PC-9 (cell line): ENCODE results near the gene RPL36A. TPM values are rescaled to one million over a fixed set of nuclear protein-coding genes. Genes with fewer than 3 reads are reported as not detected.

ENCODE experiments used
- BruUV-seq: library from RNA; stranded (reverse); fragments of 400-500 nt; replicated peaks from 2 replicates; lab custom pipeline; 2021; lab: Mats Ljungman, UMichigan
- CTCF ChIA-PET: fragments of 300-600 bp; sonication (Branson Sonifier 250); formaldehyde crosslinking; loops from one replicate; lab custom pipeline; 2022; ENCODE audit warnings: antibody characterized with exemption; lab: Charles Lee
- POLR2A ChIA-PET: fragments of 300-600 bp; sonication (Branson Sonifier 250); formaldehyde crosslinking; loops from one replicate; lab custom pipeline; 2022; ENCODE audit warnings: antibody characterized with exemption; ENCODE audit not compliant: unreplicated experiment; lab: Charles Lee
- DNase-seq, 2 experiments: peaks; one replicate each; pipeline versions ENCODE4 v3.0.0 to v3.0.0-alpha.2; 2015 to 2022; ENCODE audit warnings: mixed read lengths in 1 of 2
- H2AFZ ChIP-seq: fragments of 200-600 bp; sonication (generic); 2 replicates; pipeline ENCODE4 v1.8.1; 2017; ENCODE audit warnings: antibody characterized with exemption
- H3F3A ChIP-seq: fragments of 200-600 bp; sonication (generic); 2 replicates; pipeline ENCODE4 v1.8.1; 2017; ENCODE audit warnings: antibody characterized with exemption, mild to moderate bottlenecking, low read depth; ENCODE audit not compliant: insufficient read depth
- H3K27ac ChIP-seq: fragments of 200-600 bp; sonication (generic); 2 replicates; pipeline ENCODE4 v1.6.1; 2016; ENCODE audit warnings: mixed run types
- H3K27me3 ChIP-seq: fragments of 200-600 bp; sonication (generic); 2 replicates; pipeline ENCODE4 v1.6.1; 2016; ENCODE audit warnings: low read depth, mixed run types; ENCODE audit not compliant: insufficient read depth
- H3K36me3 ChIP-seq: fragments of 200-600 bp; sonication (generic); 2 replicates; pipeline ENCODE4 v1.6.1; 2016; ENCODE audit warnings: low read depth, mixed run types
- H3K4me1 ChIP-seq: fragments of 200-600 bp; sonication (generic); replicated peaks from 2 replicates; pipeline ENCODE4 v1.6.1; 2016; ENCODE audit warnings: mixed run types; ENCODE audit not compliant: insufficient read depth
- H3K4me2 ChIP-seq: fragments of 200-600 bp; sonication (generic); 2 replicates; pipeline ENCODE4 v1.6.1; 2017; ENCODE audit warnings: mixed run types
- H3K4me3 ChIP-seq: fragments of 200-600 bp; sonication (generic); 2 replicates; pipeline ENCODE4 v1.6.1; 2016; ENCODE audit warnings: mixed run types
- H3K79me2 ChIP-seq: fragments of 200-600 bp; sonication (generic); 2 replicates; pipeline ENCODE4 v1.6.1; 2017; ENCODE audit warnings: low read depth, mixed run types
- H3K9me2 ChIP-seq: fragments of 200-600 bp; sonication (generic); 2 replicates; pipeline ENCODE4 v1.8.1; 2017; ENCODE audit warnings: mild to moderate bottlenecking; ENCODE audit not compliant: insufficient read depth
- H3K9me3 ChIP-seq: fragments of 200-600 bp; sonication (generic); 2 replicates; pipeline ENCODE4 v1.8.1; 2016; ENCODE audit warnings: low read depth; ENCODE audit not compliant: insufficient read depth
- H4K20me1 ChIP-seq: fragments of 200-600 bp; sonication (generic); 2 replicates; pipeline ENCODE4 v1.8.1; 2017; ENCODE audit not compliant: insufficient read depth
- EZH2 ChIP-seq: fragments of 200-600 bp; sonication (generic); IDR thresholded peaks from 2 replicates; pipeline ENCODE4 v1.8.0; 2017; ENCODE audit warnings: antibody characterized with exemption, low read depth
- intact Hi-C: fragments of 100-400 bp; cut with micrococcal nuclease; formaldehyde crosslinking; loops from one replicate; pipeline ENCODE4 v1.10.0; 2022; ENCODE audit not compliant: unreplicated experiment
- total RNA-seq: library from RNA; stranded (reverse); gene quantifications from 2 replicates; pipeline ENCODE4 v1.2.3, GENCODE V29; 2021
- TF ChIP-seq, protein P1 (sequence below): fragments of 200-600 bp; sonication (generic); conservative IDR thresholded peaks from 2 replicates; pipeline ENCODE4 v1.6.1; 2017; ENCODE audit warnings: mixed run types, antibody characterized with exemption, mild to moderate bottlenecking, moderate library complexity

Gene RPL36A
- total RNA-seq, 1 experiment from 2014 or later, result 299 TPM

DNA sequence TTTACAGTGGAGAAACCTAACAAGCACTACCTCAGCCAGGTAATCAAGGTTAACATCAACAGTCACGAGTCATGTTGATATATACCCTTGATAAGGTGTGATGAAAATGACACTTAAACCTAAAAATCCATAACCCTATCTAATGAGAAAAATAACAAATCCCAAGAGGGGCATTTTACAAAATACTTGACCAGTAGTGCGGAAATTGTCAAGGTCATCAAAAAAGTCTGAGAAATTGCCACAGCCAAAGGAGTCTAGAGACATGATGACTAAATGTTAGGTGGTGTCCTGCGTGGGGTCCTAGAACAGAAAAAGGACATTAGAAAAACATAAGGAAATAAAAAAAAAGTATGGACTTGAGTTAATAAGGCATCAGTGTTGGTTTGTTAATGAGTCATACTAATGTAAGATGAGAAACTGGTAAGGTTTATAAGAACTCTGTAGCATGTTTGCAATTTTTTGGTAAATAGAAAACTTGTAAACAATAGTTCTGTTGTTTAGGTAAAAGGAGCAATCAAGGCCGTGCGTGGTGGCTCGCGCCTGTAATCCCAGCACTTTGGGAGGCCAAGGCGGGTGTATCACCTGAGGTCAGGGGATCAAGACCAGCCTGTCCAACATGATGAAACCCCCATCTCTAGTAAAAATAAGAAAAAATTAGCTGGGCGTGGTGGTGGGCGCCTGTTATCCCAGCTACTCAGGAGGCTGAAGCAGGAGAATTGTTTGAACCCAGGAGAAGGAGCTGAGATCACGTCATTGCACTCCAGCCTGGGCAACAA lies 2.9 kb downstream of the RPL36A start:
- Histone ChIP-seq H3K9me3 (no peaks in the 10 kb centered on the region), H3K4me2 (peak overlapping the region; percentile 98), H3K36me3 (peaks cover 25% of the 10 kb centered on the region), H2AFZ (no peak overlapping the region), H4K20me1 (peaks cover 14% of the 10 kb centered on the region; the same call in 1 of the 2 replicates), H3K79me2 (peaks cover 30% of the 10 kb centered on the region), H3K9me2 (no peaks in the 10 kb centered on the region), H3K4me3 (peak overlapping the region; percentile 91; the same call in 1 of the 2 replicates), H3K27ac (peak overlapping the region; percentile 84; the same call in 1 of the 2 replicates), H3F3A (peaks cover 71% of the 10 kb centered on the region), H3K4me1 (peaks cover 21% of the 10 kb centered on the region), H3K27me3 (no peaks in the 10 kb centered on the region)
- BruUV-seq, result no TSS peak
- DNase-seq, result no peak
- CTCF ChIA-PET, result no interaction called here
- POLR2A ChIA-PET, result no interaction called here
- TF ChIP-seq, protein P1, sequence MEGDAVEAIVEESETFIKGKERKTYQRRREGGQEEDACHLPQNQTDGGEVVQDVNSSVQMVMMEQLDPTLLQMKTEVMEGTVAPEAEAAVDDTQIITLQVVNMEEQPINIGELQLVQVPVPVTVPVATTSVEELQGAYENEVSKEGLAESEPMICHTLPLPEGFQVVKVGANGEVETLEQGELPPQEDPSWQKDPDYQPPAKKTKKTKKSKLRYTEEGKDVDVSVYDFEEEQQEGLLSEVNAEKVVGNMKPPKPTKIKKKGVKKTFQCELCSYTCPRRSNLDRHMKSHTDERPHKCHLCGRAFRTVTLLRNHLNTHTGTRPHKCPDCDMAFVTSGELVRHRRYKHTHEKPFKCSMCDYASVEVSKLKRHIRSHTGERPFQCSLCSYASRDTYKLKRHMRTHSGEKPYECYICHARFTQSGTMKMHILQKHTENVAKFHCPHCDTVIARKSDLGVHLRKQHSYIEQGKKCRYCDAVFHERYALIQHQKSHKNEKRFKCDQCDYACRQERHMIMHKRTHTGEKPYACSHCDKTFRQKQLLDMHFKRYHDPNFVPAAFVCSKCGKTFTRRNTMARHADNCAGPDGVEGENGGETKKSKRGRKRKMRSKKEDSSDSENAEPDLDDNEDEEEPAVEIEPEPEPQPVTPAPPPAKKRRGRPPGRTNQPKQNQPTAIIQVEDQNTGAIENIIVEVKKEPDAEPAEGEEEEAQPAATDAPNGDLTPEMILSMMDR, result no peak
- no peak for TF ChIP-seq EZH2
- intact Hi-C loops, result loop anchor here (5.0 kb wide), 1 partner anchor 46 kb away; the partner anchor contains the start of gene TIMM8A

DNA sequence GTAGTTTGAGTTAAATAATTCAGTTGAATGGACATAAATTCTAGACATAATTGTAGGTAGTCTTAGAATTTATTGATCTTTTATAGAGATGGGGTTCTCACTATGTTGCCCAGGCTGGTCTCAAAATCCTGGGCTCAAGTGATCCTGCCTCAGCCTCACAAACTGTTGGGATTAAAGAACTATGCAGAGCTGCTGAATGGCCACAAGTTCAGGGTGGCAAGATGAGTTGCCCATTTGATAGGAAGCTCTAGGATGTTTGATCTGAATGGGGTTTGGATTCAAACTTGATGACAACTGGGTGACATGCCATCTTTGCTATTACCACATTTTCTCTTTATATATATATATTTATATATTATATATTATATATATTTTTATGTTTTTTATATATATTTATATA lies 3.6 kb downstream of the RPL36A start:
- peaks cover 14% of the 10 kb centered on the region; the same call in 1 of the 2 replicates for H4K20me1 ChIP-seq
- H3F3A ChIP-seq, result peaks cover 78% of the 10 kb centered on the region
- no peak overlapping the region for H3K4me3 ChIP-seq
- no peaks in the 10 kb centered on the region for H3K9me2 ChIP-seq
- peak overlapping the region; percentile 32; the same call in 1 of the 2 replicates for H3K27ac ChIP-seq
- peaks cover 21% of the 10 kb centered on the region for H3K4me1 ChIP-seq
- ChIA-PET CTCF (no interaction called here), POLR2A (no interaction called here)
- TF ChIP-seq, protein P1, result no peak
- TF ChIP-seq EZH2, result no peak
- intact Hi-C loops, result loop anchor here (5.0 kb wide), 1 partner anchor 47 kb away; the partner anchor contains the start of gene TIMM8A
- H2AFZ ChIP-seq, result no peak overlapping the region
- BruUV-seq, result no TSS peak
- H3K79me2 ChIP-seq, result peaks cover 30% of the 10 kb centered on the region
- H3K27me3 ChIP-seq, result no peaks in the 10 kb centered on the region
- no peak overlapping the region for H3K4me2 ChIP-seq
- H3K36me3 ChIP-seq, result peaks cover 25% of the 10 kb centered on the region
- no peak for DNase-seq
- no peaks in the 10 kb centered on the region for H3K9me3 ChIP-seq

DNA sequence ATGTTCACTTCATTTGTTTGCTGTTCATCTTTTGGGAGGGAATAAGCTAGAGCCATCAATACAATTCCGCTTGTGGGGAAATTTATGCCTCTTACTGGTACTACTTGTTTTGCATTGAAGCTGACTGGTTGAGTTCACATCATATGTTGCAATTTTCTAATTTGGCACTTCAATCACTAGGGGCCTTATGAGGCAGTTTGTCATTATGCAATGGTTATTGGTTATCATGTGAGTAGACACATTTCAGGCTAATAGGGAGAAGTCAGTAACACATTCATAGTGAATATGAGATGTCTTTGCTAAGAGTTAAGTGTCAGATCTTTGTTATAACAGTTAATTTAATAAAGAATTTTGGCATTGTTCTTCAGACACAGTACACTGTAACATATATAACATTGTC lies 5.0 kb downstream of the RPL36A start:
- H3K9me3 ChIP-seq, result no peaks in the 10 kb centered on the region
- H3K9me2 ChIP-seq, result no peaks in the 10 kb centered on the region
- H3K4me3 ChIP-seq, result no peak overlapping the region
- BruUV-seq, result no TSS peak
- peaks cover 25% of the 10 kb centered on the region for H3K36me3 ChIP-seq
- intact Hi-C loops, result no loop called here
- H3K79me2 ChIP-seq, result peaks cover 30% of the 10 kb centered on the region
- no peak overlapping the region for H3K4me2 ChIP-seq
- H4K20me1 ChIP-seq, result peaks cover 14% of the 10 kb centered on the region; the same call in 1 of the 2 replicates
- ChIA-PET POLR2A (interaction anchor here (0.7 kb wide), 1 partner anchor 14 kb away, joined by 3 read pairs; no protein-coding TSS in a partner anchor), CTCF (no interaction called here)
- no peaks in the 10 kb centered on the region for H3K27me3 ChIP-seq
- no peak overlapping the region for H3K27ac ChIP-seq
- no peak overlapping the region for H2AFZ ChIP-seq
- TF ChIP-seq, protein P1, result no peak
- no peak for TF ChIP-seq EZH2
- no peak for DNase-seq
- peaks cover 79% of the 10 kb centered on the region for H3F3A ChIP-seq
- peaks cover 17% of the 10 kb centered on the region for H3K4me1 ChIP-seq
